Measurements from ENCODE around the gene MATK. TPM values are rescaled to one million over a fixed set of nuclear protein-coding genes. Genes with fewer than 3 reads are reported as not detected.

The MATK gene
- total RNA-seq, 5 donors from 2014 or later (not counting 1 experiment from before 2014, with no cell fraction given): 9.2 to 41.4 (median 20.6) TPM

GRCh38 chr19:3793799-3794198, 7.6 kb upstream of the MATK start:
- Histone ChIP-seq H3K9me3 (no peaks in the 10 kb centered on the region), H3K27ac (ENCODE audit: low read length) (no peak overlapping the region), H3K36me3 (ENCODE audit: control insufficient read depth in 2 of 2, extremely low read depth in 1 of 2, insufficient read depth in 1 of 2, low read length in 1 of 2) (peaks cover 0 to 3% of the 10 kb centered on the region in 2 donors), H3K4me1 (ENCODE audit: control insufficient read depth in 1 of 2, extremely low read depth in 1 of 2, insufficient read depth in 2 of 2, low read length in 2 of 2) (peaks cover 6 to 38% of the 10 kb centered on the region in 2 experiments), H3K4me3 (ENCODE audit: control insufficient read depth in 1 of 2, extremely low read depth in 1 of 2, low read length in 1 of 2) (no peak overlapping the region), H3K27me3 (replicated peaks in 1 of 2; ENCODE audit: control insufficient read depth in 2 of 2, extremely low read depth in 1 of 2, insufficient read depth in 2 of 2, low read length in 1 of 2) (no peaks in the 10 kb centered on the region)
- H3K27ac Mint-ChIP-seq: no peak overlapping the region
- H3K36me3 Mint-ChIP-seq: peaks cover 7% of the 10 kb centered on the region
- H3K9me3 Mint-ChIP-seq: peaks cover 3 to 15% (median 7%) of the 10 kb centered on the region in 3 donors
- H3K4me3 Mint-ChIP-seq: peak overlapping the region in 1 of 3 donors; percentile 4
- ChIA-PET CTCF (no interaction called here), POLR2A (no interaction called here)
- DNase-seq (no peak), ATAC-seq (replicated peaks in 1 of 4) (no peak)
- WGBS (ENCODE audit: insufficient coverage): 92% methylated on average over 3 of the region's 3 CpGs
- peaks cover 13 to 21% (median 13%) of the 10 kb centered on the region in 3 donors for H3K4me1 Mint-ChIP-seq
- no peaks in the 10 kb centered on the region for H3K27me3 Mint-ChIP-seq

GRCh38 chr19:3792114-3792513, 5.9 kb upstream of the MATK start:
- no peak overlapping the region for H3K27ac Mint-ChIP-seq
- no CpG with 5 or more reads among the region's 3 CpGs for WGBS (ENCODE audit: insufficient coverage)
- H3K4me1 Mint-ChIP-seq: peaks cover 5 to 17% (median 9%) of the 10 kb centered on the region in 3 donors
- Histone ChIP-seq H3K36me3 (ENCODE audit: control insufficient read depth in 2 of 2, extremely low read depth in 1 of 2, insufficient read depth in 1 of 2, low read length in 1 of 2) (peaks cover 0 to 3% of the 10 kb centered on the region in 2 donors), H3K4me1 (ENCODE audit: control insufficient read depth in 1 of 2, extremely low read depth in 1 of 2, insufficient read depth in 2 of 2, low read length in 2 of 2) (peaks cover 0 to 30% of the 10 kb centered on the region in 2 experiments), H3K4me3 (ENCODE audit: control insufficient read depth in 1 of 2, extremely low read depth in 1 of 2, low read length in 1 of 2) (no peak overlapping the region), H3K27ac (ENCODE audit: low read length) (no peak overlapping the region), H3K27me3 (replicated peaks in 1 of 2; ENCODE audit: control insufficient read depth in 2 of 2, extremely low read depth in 1 of 2, insufficient read depth in 2 of 2, low read length in 1 of 2) (no peaks in the 10 kb centered on the region), H3K9me3 (no peaks in the 10 kb centered on the region)
- POLR2A ChIA-PET: no interaction called here
- CTCF ChIA-PET: no interaction called here
- ATAC-seq (replicated peaks in 1 of 4) (no peak), DNase-seq (no peak)
- H3K9me3 Mint-ChIP-seq: peaks cover 3 to 15% (median 7%) of the 10 kb centered on the region in 3 donors
- H3K27me3 Mint-ChIP-seq: no peaks in the 10 kb centered on the region
- no peak overlapping the region for H3K4me3 Mint-ChIP-seq
- H3K36me3 Mint-ChIP-seq: peaks cover 7% of the 10 kb centered on the region

GRCh38 chr19:3790941-3791340, 4.8 kb upstream of the MATK start:
- ATAC-seq (replicated peaks in 1 of 4): no peak
- peaks cover 2% of the 10 kb centered on the region for H3K36me3 Mint-ChIP-seq
- no peaks in the 10 kb centered on the region for H3K27me3 ChIP-seq (replicated peaks in 1 of 2; ENCODE audit: control insufficient read depth in 2 of 2, extremely low read depth in 1 of 2, insufficient read depth in 2 of 2, low read length in 1 of 2)
- peaks cover 5 to 19% (median 9%) of the 10 kb centered on the region in 3 donors for H3K4me1 Mint-ChIP-seq
- 84% methylated on average over 5 of the region's 7 CpGs for WGBS (ENCODE audit: insufficient coverage)
- H3K4me3 ChIP-seq (ENCODE audit: control insufficient read depth in 1 of 2, extremely low read depth in 1 of 2, low read length in 1 of 2): no peak overlapping the region
- H3K27ac Mint-ChIP-seq: no peak overlapping the region
- no peak overlapping the region for H3K4me3 Mint-ChIP-seq
- POLR2A ChIA-PET: no interaction called here
- DNase-seq: no peak
- peaks cover 0 to 6% (median 0%) of the 10 kb centered on the region in 3 donors for H3K9me3 Mint-ChIP-seq
- H3K36me3 ChIP-seq (ENCODE audit: control insufficient read depth in 2 of 2, extremely low read depth in 1 of 2, insufficient read depth in 1 of 2, low read length in 1 of 2): peaks cover 0 to 3% of the 10 kb centered on the region in 2 donors
- H3K9me3 ChIP-seq: no peaks in the 10 kb centered on the region
- CTCF ChIA-PET: no interaction called here
- H3K4me1 ChIP-seq (ENCODE audit: control insufficient read depth in 1 of 2, extremely low read depth in 1 of 2, insufficient read depth in 2 of 2, low read length in 2 of 2): peaks cover 3 to 37% of the 10 kb centered on the region in 2 experiments
- H3K27ac ChIP-seq (ENCODE audit: low read length): no peak overlapping the region
- H3K27me3 Mint-ChIP-seq: no peaks in the 10 kb centered on the region

GRCh38 chr19:3790209-3790734, 4.1 kb upstream of the MATK start:
- H3K9me3 Mint-ChIP-seq: peaks cover 0 to 6% (median 0%) of the 10 kb centered on the region in 3 donors
- Histone ChIP-seq H3K27me3 (replicated peaks in 1 of 2; ENCODE audit: control insufficient read depth in 2 of 2, extremely low read depth in 1 of 2, insufficient read depth in 2 of 2, low read length in 1 of 2) (no peaks in the 10 kb centered on the region), H3K4me3 (ENCODE audit: control insufficient read depth in 1 of 2, extremely low read depth in 1 of 2, low read length in 1 of 2) (no peak overlapping the region), H3K27ac (ENCODE audit: low read length) (no peak overlapping the region), H3K9me3 (no peaks in the 10 kb centered on the region), H3K36me3 (ENCODE audit: control insufficient read depth in 2 of 2, extremely low read depth in 1 of 2, insufficient read depth in 1 of 2, low read length in 1 of 2) (peaks cover 0 to 3% of the 10 kb centered on the region in 2 donors), H3K4me1 (ENCODE audit: control insufficient read depth in 1 of 2, extremely low read depth in 1 of 2, insufficient read depth in 2 of 2, low read length in 2 of 2) (peaks cover 3 to 41% of the 10 kb centered on the region in 2 experiments)
- ATAC-seq (replicated peaks in 1 of 4) (no peak), DNase-seq (no peak)
- H3K36me3 Mint-ChIP-seq: peaks cover 2% of the 10 kb centered on the region
- ChIA-PET POLR2A (no interaction called here), CTCF (interaction anchor here in 1 of 2 donors (0.6 kb wide), 2 partner anchors 81 to 210 kb away, joined by 4 to 6 read pairs; no protein-coding TSS in a partner anchor)
- no peak overlapping the region for H3K4me3 Mint-ChIP-seq
- peaks cover 5 to 23% (median 11%) of the 10 kb centered on the region in 3 donors for H3K4me1 Mint-ChIP-seq
- 95% methylated on average over 5 of the region's 6 CpGs for WGBS (ENCODE audit: insufficient coverage)
- no peaks in the 10 kb centered on the region for H3K27me3 Mint-ChIP-seq
- peak overlapping the region in 1 of 2 donors; percentile 68 for H3K27ac Mint-ChIP-seq

GRCh38 chr19:3788996-3789778, 3.0 kb upstream of the MATK start:
- H3K4me3 ChIP-seq (ENCODE audit: control insufficient read depth in 1 of 2, extremely low read depth in 1 of 2, low read length in 1 of 2): no peak overlapping the region
- 57% methylated on average over 9 of the region's 16 CpGs for whole genome bisulfite sequencing (ENCODE audit: insufficient coverage)
- no peaks in the 10 kb centered on the region for H3K9me3 ChIP-seq
- ATAC-seq (replicated peaks in 1 of 4) (peak in 2 of 4 experiments; percentile 19 to 48), DNase-seq (peak in 18 of 35 experiments; percentile 18 to 69 (median 34))
- Mint-ChIP-seq H3K27ac (peak overlapping the region; percentile 56 to 79), H3K36me3 (peaks cover 2% of the 10 kb centered on the region), H3K27me3 (no peaks in the 10 kb centered on the region), H3K9me3 (peaks cover 0 to 6% (median 0%) of the 10 kb centered on the region in 3 donors), H3K4me1 (peaks cover 6 to 32% (median 19%) of the 10 kb centered on the region in 3 donors), H3K4me3 (peak overlapping the region in 1 of 3 donors; percentile 23)
- ChIA-PET POLR2A (no interaction called here), CTCF (interaction anchor here in 1 of 2 donors (0.6 to 1.1 kb wide), 2 partner anchors 27 to 80 kb away, joined by 4 to 5 read pairs; partner anchors contain the start of gene MRPL54)
- H3K36me3 ChIP-seq (ENCODE audit: control insufficient read depth in 2 of 2, extremely low read depth in 1 of 2, insufficient read depth in 1 of 2, low read length in 1 of 2): peaks cover 0 to 2% of the 10 kb centered on the region in 2 donors
- H3K27me3 ChIP-seq (replicated peaks in 1 of 2; ENCODE audit: control insufficient read depth in 2 of 2, extremely low read depth in 1 of 2, insufficient read depth in 2 of 2, low read length in 1 of 2): peaks cover 0 to 6% of the 10 kb centered on the region in 2 experiments
- H3K4me1 ChIP-seq (ENCODE audit: control insufficient read depth in 1 of 2, extremely low read depth in 1 of 2, insufficient read depth in 2 of 2, low read length in 2 of 2): peaks cover 6 to 51% of the 10 kb centered on the region in 2 experiments
- H3K27ac ChIP-seq (ENCODE audit: low read length): peak overlapping the region; percentile 40

GRCh38 chr19:3785451-3785937, 687 bp downstream of the MATK start:
- H3K27ac ChIP-seq (ENCODE audit: low read length): no peak overlapping the region
- WGBS (ENCODE audit: insufficient coverage): under 1% methylated on average over 44 of the region's 47 CpGs
- H3K27me3 ChIP-seq (replicated peaks in 1 of 2; ENCODE audit: control insufficient read depth in 2 of 2, extremely low read depth in 1 of 2, insufficient read depth in 2 of 2, low read length in 1 of 2): peaks cover 0 to 6% of the 10 kb centered on the region in 2 experiments
- Mint-ChIP-seq H3K4me1 (peaks cover 6 to 38% (median 23%) of the 10 kb centered on the region in 3 donors), H3K27me3 (no peaks in the 10 kb centered on the region), H3K36me3 (peaks cover 17% of the 10 kb centered on the region), H3K27ac (no peak overlapping the region), H3K4me3 (peak overlapping the region; percentile 71 to 80 (median 79)), H3K9me3 (peaks cover 6 to 17% (median 17%) of the 10 kb centered on the region in 3 donors)
- ChIA-PET POLR2A (no interaction called here), CTCF (no interaction called here)
- H3K9me3 ChIP-seq: peaks cover 3% of the 10 kb centered on the region
- peak overlapping the region; percentile 53 to 83 for H3K4me3 ChIP-seq (ENCODE audit: control insufficient read depth in 1 of 2, extremely low read depth in 1 of 2, low read length in 1 of 2)
- DNase-seq (peak in 1 of 35 experiments; percentile 46), ATAC-seq (replicated peaks in 1 of 4) (peak in 3 of 4 experiments; percentile 18 to 53 (median 46))
- H3K36me3 ChIP-seq (ENCODE audit: control insufficient read depth in 2 of 2, extremely low read depth in 1 of 2, insufficient read depth in 1 of 2, low read length in 1 of 2): peaks cover 8 to 16% of the 10 kb centered on the region in 2 donors
- H3K4me1 ChIP-seq (ENCODE audit: control insufficient read depth in 1 of 2, extremely low read depth in 1 of 2, insufficient read depth in 2 of 2, low read length in 2 of 2): peaks cover 6 to 56% of the 10 kb centered on the region in 2 experiments

Measured in T-cell (primary cell).